ENCODE results near the gene CFD.
"Not testable (repeated sequence)": the region's sequence is repeated elsewhere in the genome, so short reads cannot be mapped to it uniquely, and the experiment has no call there.

The CFD gene

GRCh38 chr19:825897-826644 lies 33.4 kb upstream of the CFD start:
- DNase-seq = no peak

- DNase-seq = no peak
Observed at GRCh38 chr19:827314-827709, 32.2 kb upstream of the CFD start.

- DNase-seq = no peak
Observed at GRCh38 chr19:827710-828321, 31.6 kb upstream of the CFD start, which contains the start of gene AZU1. TSS of gene AZU1 (plus strand) at chr19:827837. CDS start at chr19:827847, 10 bp downstream.

GRCh38 chr19:829129-829758 lies 30.2 kb upstream of the CFD start:
- no peak for DNase-seq

- no peak for DNase-seq
Observed at GRCh38 chr19:831407-832369, 27.8 kb upstream of the CFD start.

- no peak for DNase-seq
Observed at GRCh38 chr19:834216-834615, 25.2 kb upstream of the CFD start.

- no peak for DNase-seq
Observed at GRCh38 chr19:835210-835810, 24.2 kb upstream of the CFD start.

- DNase-seq = no peak
Observed at GRCh38 chr19:840519-841206, 18.8 kb upstream of the CFD start, which contains the start of gene PRTN3. TSS of gene PRTN3 (plus strand) at chr19:840999. CDS start at chr19:841009, 10 bp downstream.

GRCh38 chr19:842802-843179 lies 16.7 kb upstream of the CFD start:
- DNase-seq = not testable (repeated sequence)

GRCh38 chr19:843180-843835 lies 16.2 kb upstream of the CFD start:
- no peak for DNase-seq

- DNase-seq = no peak
Observed at GRCh38 chr19:843836-844545, 15.5 kb upstream of the CFD start.

- DNase-seq = no peak
Observed at GRCh38 chr19:844546-844971, 14.9 kb upstream of the CFD start.

- no peak for DNase-seq
Observed at GRCh38 chr19:845707-846521, 13.6 kb upstream of the CFD start.

- no peak for DNase-seq
Observed at GRCh38 chr19:848386-848921, 11.0 kb upstream of the CFD start.

GRCh38 chr19:849195-849594 lies 10.3 kb upstream of the CFD start:
- not testable (repeated sequence) for DNase-seq

GRCh38 chr19:850221-850978 lies 9.1 kb upstream of the CFD start:
- DNase-seq = no peak

GRCh38 chr19:850979-851335 lies 8.5 kb upstream of the CFD start:
- DNase-seq = no peak

GRCh38 chr19:852136-853013 lies 7.1 kb upstream of the CFD start, which contains the start of gene ELANE:
TSS of gene ELANE (plus strand) at chr19:852303. CDS start at chr19:852329, 26 bp downstream.
- DNase-seq = no peak

Data from NCI-H2081 (cell line).